Activated CD8-positive, alpha-beta memory T cell treated with anti-CD3 and anti-CD28 coated beads, Interleukin-2, amount 50 U/mL, for 1 hour (primary cell): ENCODE measurements around the gene AKTIP.

Source experiments
- DNase-seq: peaks from one replicate; pipeline ENCODE4 v3.0.0-alpha.2; 2020; ENCODE audit errors: extremely low read depth

The AKTIP gene

DNA sequence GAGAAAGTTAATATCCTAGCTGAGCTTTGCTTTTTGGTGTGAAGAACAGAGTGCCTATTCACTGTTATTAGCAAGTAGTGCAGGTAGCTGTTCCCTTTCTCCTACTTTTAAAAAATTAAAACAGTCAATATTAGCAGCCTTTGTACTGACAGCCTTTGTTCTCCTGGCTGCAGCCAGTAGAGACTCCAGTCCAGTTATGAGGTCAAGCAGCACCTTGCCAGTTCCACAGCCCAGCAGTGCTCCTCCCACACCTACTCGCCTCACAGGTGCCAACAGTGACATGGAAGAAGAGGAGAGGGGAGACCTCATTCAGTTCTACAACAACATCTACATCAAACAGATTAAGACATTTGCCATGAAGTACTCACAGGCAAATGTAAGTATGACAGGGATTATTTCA lies 22.6 kb downstream of the AKTIP start:
- DNase-seq: no peak

DNA sequence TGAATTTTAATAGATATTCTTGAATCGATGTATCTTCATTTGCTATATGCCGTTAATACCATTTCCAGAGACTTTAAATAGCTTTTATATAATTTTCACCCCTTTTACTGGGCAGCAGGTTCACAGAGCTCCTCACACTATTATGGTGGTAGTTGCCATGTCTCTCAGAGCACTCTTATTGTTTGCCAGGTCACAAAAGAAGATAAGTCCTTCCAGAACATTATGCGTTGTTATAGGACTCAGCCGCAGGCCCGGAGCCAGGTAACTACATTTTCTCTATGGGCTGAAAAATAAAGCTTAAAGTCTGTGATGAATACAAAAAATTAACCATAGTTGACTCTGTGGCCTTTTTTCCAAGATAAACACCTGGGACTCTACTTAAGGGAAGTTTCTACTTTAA lies 24.0 kb downstream of the AKTIP start:
- no peak for DNase-seq

DNA sequence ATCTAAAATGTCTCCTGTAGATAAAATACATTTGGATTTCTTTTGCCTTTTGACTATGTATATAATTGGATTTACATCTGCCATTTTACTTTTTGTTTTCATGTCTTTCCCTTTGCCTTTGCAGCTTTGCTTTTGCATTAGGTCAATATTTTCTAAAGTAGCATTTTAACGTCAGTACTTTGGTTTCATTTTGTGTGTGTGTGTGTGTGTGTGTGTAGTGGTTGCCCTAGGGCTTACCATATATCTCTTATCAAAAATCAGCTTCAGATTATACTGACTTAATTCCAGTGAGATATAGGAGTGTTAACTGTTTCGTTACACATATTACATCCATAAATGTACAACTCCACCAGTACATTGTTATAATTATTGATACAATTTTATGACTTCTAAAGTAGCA lies 26.1 kb downstream of the AKTIP start:
- no peak for DNase-seq

DNA sequence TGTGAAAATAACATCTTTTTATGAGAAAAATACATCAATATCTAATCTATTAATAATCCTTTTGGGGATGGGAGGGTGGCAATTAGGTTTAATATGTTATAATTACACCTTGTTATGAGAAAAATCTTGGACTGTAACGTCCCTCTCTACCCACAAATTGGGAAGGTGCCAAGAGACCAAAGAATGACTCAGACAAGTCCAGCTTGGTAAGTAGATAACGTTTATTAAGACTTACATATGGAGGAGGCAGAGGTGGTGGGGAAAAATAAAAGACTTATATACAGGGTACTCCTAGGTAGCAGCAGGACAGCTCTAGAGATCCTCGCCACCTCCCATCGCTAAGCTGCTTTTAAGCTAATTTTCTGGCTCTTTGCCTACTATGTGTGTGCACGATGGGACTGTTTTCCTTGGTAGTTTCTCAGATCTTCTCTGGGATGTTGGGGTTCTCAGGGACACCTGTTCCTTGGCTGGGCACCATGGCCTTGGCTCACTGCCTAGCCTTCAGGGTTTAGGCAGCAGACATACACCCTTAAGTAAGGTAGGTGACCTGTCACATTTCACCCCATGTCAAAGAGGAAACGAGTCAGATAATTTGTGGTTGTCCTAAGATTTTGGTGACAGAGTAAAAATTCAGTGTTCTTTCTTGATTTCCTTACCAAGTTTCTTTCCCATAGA lies 37.3 kb downstream of the AKTIP start:
- no peak for DNase-seq

DNA sequence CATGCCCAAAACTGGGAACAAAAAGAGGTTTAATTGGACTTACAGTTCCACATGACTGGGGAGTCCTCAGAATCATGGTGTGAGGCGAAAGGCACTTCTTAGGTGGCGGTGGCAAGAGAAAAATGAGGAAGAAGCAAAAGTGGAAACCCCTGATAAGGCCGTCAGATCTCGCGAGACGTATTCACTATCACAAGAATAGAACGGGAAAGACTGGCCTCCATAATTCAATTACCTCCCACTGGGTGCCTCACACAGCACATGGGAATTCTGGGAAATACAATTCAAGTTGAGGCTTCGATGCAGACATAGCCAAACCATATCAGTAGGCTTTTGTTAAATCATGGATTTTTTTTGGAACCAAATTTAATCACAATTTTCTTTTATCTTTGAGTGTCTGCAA lies 44.4 kb downstream of the AKTIP start:
- DNase-seq: no peak

DNA sequence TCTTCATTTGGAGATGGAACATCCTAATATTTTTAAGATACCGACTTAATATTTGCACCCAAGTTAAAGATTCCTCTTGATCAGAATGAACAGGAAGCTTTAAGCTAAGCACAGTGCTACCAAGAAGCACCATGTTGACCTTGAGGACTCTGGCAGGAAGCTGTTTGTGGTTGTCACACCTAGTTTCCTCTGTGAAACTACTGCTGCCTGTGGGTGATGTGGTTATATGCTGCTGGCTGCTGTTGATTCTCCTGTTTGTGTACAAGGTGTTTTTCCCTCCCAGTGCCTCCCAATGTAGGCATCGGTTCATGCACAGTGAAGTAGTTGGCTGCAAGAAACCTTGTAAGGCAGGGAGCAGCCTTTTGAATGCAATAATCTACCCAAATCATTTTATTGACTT lies 45.3 kb downstream of the AKTIP start:
- peak; percentile 63 for DNase-seq

DNA sequence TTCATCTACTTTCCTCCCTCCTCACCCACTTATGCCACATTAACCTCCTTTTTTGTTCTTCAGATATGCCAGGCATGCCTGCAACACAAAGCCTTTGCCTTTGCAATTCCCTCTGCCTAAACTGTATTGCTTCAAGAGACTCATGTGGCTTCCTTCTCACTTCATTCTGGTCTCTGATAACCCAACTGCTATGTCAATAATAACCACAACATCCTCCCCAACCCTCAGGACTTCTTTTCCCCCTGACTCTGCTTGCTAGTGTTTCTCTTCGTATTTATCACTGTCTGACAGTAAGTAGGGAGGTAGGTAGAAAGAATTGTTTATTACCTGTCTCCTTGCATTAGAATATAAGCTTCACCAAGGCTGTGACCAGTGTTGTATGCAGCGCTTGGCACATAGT lies 46.4 kb downstream of the AKTIP start:
- DNase-seq: no peak

DNA sequence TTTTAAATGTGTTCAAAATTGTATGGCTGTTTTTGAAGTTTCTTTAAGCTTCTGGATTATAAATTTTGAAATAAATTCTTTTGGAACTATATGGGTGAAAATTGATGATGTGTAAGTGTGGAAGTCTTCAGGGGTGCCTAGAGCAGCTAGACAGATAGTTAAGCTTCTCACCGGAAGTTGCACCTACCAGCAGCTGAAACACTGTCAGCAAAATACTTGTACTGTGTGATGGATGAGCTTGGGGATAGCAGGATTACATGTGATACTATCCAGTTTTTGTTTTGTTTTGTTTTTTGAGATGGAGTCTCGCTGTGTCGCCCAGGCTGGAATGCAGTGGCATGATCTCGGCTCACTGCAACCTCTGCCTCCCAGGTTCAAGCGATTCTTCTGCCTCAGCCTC lies 49.1 kb downstream of the AKTIP start:
- DNase-seq: no peak

DNA sequence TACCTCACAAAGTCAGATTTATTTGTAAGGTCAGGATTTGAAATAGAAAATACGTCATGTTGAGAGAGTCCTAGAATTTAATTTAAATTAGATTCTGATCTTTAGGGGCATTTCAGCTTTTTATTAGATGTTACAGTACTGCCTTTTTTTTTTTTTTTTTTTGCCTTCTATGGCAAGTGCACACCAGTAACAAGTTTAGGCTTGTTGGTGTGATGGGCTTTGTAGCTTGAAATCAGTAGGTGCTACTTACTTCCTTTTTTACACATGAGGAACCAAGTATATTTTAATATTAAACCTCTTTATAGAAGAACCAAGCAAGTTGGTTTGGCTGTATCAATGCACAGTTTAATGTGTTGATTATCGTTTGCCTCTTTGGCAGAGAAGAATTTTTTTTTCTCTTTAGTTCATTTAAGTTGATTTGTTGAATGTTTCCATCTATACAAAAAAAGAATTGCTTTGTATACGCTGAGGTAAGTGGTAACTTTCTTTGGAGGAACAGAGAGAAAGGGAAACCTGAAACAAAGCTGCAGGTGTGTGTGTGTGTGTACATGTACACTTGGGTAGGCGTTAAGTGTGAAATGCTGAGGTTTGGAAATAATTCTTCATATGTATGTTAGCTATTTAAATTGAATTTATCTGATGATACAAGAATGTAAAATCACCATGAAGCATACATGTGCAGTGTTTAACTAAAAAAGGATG lies 53.0 kb downstream of the AKTIP start:
- DNase-seq: no peak

DNA sequence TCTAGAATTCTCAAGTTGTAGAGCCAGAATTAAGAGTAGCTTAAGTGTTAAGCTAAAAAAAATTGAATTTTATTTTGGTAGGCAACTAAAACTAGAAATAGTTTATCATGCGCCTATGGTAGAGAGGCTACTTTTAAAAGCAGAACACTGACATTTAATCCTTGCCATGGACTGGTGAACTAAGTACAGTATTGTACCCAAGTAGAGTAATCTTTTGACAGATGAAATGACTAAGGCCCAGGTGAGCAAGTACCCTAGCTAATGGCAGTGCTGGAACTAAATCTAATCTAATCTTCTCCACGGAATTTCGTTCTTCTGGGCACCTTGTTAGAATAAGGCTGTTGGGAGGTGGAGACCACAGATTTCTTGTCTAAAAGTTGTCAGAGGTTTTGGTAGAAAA lies 56.9 kb downstream of the AKTIP start:
- no peak for DNase-seq

DNA sequence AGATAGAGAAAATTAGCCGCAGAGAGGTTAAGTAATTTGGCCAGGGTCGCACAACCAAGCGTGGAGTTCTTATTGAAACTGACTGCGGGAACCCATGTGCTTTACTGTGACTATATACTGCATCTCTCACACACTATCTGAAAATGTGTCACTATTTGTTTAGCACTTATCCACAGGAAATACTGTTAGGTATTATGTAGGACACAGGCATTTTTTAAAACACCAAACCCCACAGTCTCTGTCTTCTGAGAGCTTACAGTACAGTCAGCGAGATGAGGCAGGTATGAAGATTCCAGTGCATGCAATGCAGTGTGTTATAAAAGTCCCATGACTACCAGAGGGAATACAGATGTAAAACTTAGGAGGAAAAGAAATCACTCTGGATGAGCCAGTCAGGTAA lies 57.5 kb downstream of the AKTIP start:
- DNase-seq: no peak
